Heart left ventricle (tissue), 16 donors: ENCODE results near the gene MAP3K20. TPM values are rescaled to one million over a fixed set of nuclear protein-coding genes. Genes with fewer than 3 reads are reported as not detected.
A peak's percentile ranks its signal among the peaks of the same experiment; 100 is the strongest.

Experiments
- ATAC-seq, 4 donors: fragments of 200-7000 bp; cut with Tn5 transposase; one replicate each; pipeline ENCODE4 v1.9.1; 2020 to 2022; ENCODE audit warnings: moderate library complexity in 4 of 4, mild to moderate bottlenecking in 3 of 4, moderate number of reproducible peaks in 1 of 4
- DNase-seq, 5 donors: peaks; one replicate each; pipeline ENCODE4 v3.0.0-alpha.2; 2020
- H3K27ac ChIP-seq, 12 donors: fragments of 200-600 bp; sonication (generic) in 4 of 12; one replicate each; pipeline versions ENCODE4 v1.5.0 to v1.8.0; 2016 to 2022; ENCODE audit warnings: mild to moderate bottlenecking in 2 of 12
- H3K27me3 ChIP-seq, 9 donors: fragments of 200-600 bp; sonication (generic) in 2 of 9; one replicate each; pipeline versions ENCODE4 v1.5.1 to v1.8.0; 2016 to 2022; ENCODE audit warnings: mild to moderate bottlenecking in 3 of 9
- H3K36me3 ChIP-seq, 9 donors: fragments of 200-600 bp; sonication (generic) in 2 of 9; one replicate each; pipeline versions ENCODE4 v1.5.0 to v1.8.0; 2018 to 2022; ENCODE audit warnings: mild to moderate bottlenecking in 2 of 9
- H3K4me1 ChIP-seq, 12 donors: fragments of 200-600 bp; sonication (generic) in 4 of 12; one replicate each; pipeline versions ENCODE4 v1.5.0 to v1.8.0; 2016 to 2022; ENCODE audit warnings: mild to moderate bottlenecking in 3 of 12
- H3K4me3 ChIP-seq, 12 donors: fragments of 200-600 bp; sonication (generic) in 4 of 12; one replicate each; pipeline versions ENCODE4 v1.5.0 to v1.8.0; 2017 to 2022; ENCODE audit warnings: mild to moderate bottlenecking in 9 of 12, moderate library complexity in 4 of 12
- H3K9me3 ChIP-seq, 12 donors: fragments of 200-600 bp; sonication (generic) in 4 of 12; one replicate each; pipeline versions ENCODE4 v1.5.0 to v1.8.0; 2016 to 2022; ENCODE audit warnings: mild to moderate bottlenecking in 1 of 12
- CTCF ChIP-seq, 12 donors: fragments of 200-600 bp; sonication (generic) in 4 of 12; IDR thresholded peaks; one replicate each; pipeline versions ENCODE4 v1.5.0 to v1.8.0; 2018 to 2022; ENCODE audit warnings: antibody characterized with exemption in 12 of 12, mild to moderate bottlenecking in 5 of 12
- POLR2A ChIP-seq, 2 donors: fragments of 450-650 bp; IDR thresholded peaks; one replicate each; pipeline ENCODE4 v1.6.1; 2017; ENCODE audit warnings: antibody characterized with exemption in 2 of 2, mild to moderate bottlenecking in 2 of 2, moderate library complexity in 2 of 2
- WGBS, 4 donors: extraction: QIAGEN DNeasy Blood & Tissue Kit in 2 of 4; methylation state at CpG; one replicate each; pipeline versions ENCODE4 v1.1.5 to v1.1.7; 2013 to 2018; 5-methylcytosine and 5-hydroxymethylcytosine counted together
- intact Hi-C, 10 donors: fragments of 100-400 bp; cut with DNase I; formaldehyde crosslinking; loops; one replicate each; pipeline versions ENCODE4 v1.11.1 to v1.14.2; 2022
- polyA plus RNA-seq, 2 donors: library from polyadenylated mRNA; stranded (reverse); fragments of 200-250 nt; gene quantifications; one replicate each; pipeline ENCODE4 v1.2.3, GENCODE V29; 2013
- total RNA-seq, 9 donors: library from RNA; depleted of rRNA in 2 of 9; stranded (reverse); fragments of >200 nt in 2 of 9; fragmentation: NEBNext Ultra II Directional in 3 of 9; extraction: Animal tissue kit (Norgen Biotek cat#: 25700) in 3 of 9; gene quantifications; one replicate each; pipeline versions ENCODE4 v1.1.0 to v1.2.4, GENCODE V29; 2016 to 2023
- donor health status: ischemic (EF 13 %, LVEDD 7.1; RV severe dilation, severe dysfunction).
- donor health status: healthy with polysubstance abuse.
- donor health status: DM: no; HTN: yes; CAD: no.
- donor health status: DM: no; HTN: no; CAD: no.
- donor health status: ischemic (EF 25% LVEDD 6.9; RV normal size, moderate dysfunction).
- donor health status: ischemic (EF 25% LVEDD 5.7; RV mildly dilated, moderate dysfunction).
- donor health status: healthy.
- donor health status: DM: yes; HTN: yes; CAD: no.
- donor health status: ischemic (EF 35%, LVEDD 5.7; RV mildly dilated, moderate dysfunction).
- donor health status: nonischemic (EF 11% LVEDD 7.7; RV severe dilation, severe dysfunction).
- donor health status: DM: yes; HTN: yes; CAD: no.
- donor health status: PGD.
- donor health status: ischemic (EF 29% LVEDD 5.4; RV normal size, mild dysfunction).
- donor health status: nonischemic (EF 23%, LVEDD 6.1; RV moderate dilation, normal function).

Gene MAP3K20
- total and polyA plus RNA-seq, 11 donors = 98.6 to 487 (median 355) TPM

GRCh38 chr2:173175222-173175621 lies 99.6 kb downstream of the MAP3K20 start:
- Histone ChIP-seq H3K36me3 (peaks cover 0 to 10% (median under 1%) of the 10 kb centered on the region in 9 donors), H3K27ac (no peak overlapping the region), H3K27me3 (no peaks in the 10 kb centered on the region), H3K4me3 (no peak overlapping the region), H3K4me1 (peaks cover 0 to 25% (median 7%) of the 10 kb centered on the region in 12 donors), H3K9me3 (no peaks in the 10 kb centered on the region)
- intact Hi-C loops = no loop called here
- TF ChIP-seq POLR2A (IDR thresholded peaks at IDR 0.05) (no peak), CTCF (IDR thresholded peaks at IDR 0.05) (no peak)
- 37 to 64% (median 56%) methylated on average over 3 of the region's 3 CpGs for WGBS, 4 donors
- DNase-seq (no peak), ATAC-seq (peak in 1 of 4 donors; percentile 22)

GRCh38 chr2:173181982-173182381 lies 106.3 kb downstream of the MAP3K20 start:
- ATAC-seq = no peak
- Histone ChIP-seq H3K9me3 (peaks cover 0 to 10% (median 0%) of the 10 kb centered on the region in 12 donors), H3K27ac (peak overlapping the region in 1 of 12 donors; percentile 73), H3K4me1 (peaks cover 0 to 40% (median 20%) of the 10 kb centered on the region in 12 donors), H3K27me3 (no peaks in the 10 kb centered on the region), H3K4me3 (no peak overlapping the region), H3K36me3 (peaks cover 0 to 4% (median 0%) of the 10 kb centered on the region in 9 donors)
- TF ChIP-seq CTCF (IDR thresholded peaks at IDR 0.05) = no peak
- DNase-seq = no peak
- WGBS, 4 donors = 95 to 100% (median 97%) methylated on average over 2 of the region's 2 CpGs
- intact Hi-C loops = no loop called here

GRCh38 chr2:173184031-173185004 lies 108.7 kb downstream of the MAP3K20 start:
- no peak for TF ChIP-seq POLR2A (IDR thresholded peaks at IDR 0.05)
- Histone ChIP-seq H3K4me3 (no peak overlapping the region), H3K9me3 (peaks cover 0 to 10% (median 0%) of the 10 kb centered on the region in 12 donors), H3K27ac (peak overlapping the region in 10 of 12 donors; percentile 12 to 73 (median 40)), H3K4me1 (peaks cover 0 to 57% (median 31%) of the 10 kb centered on the region in 12 donors), H3K36me3 (peaks cover 0 to 5% (median 0%) of the 10 kb centered on the region in 9 donors), H3K27me3 (no peaks in the 10 kb centered on the region)
- ATAC-seq (peak; percentile 16 to 87 (median 70)), DNase-seq (peak in 3 of 5 donors; percentile 31 to 61 (median 40))
- intact Hi-C loops = no loop called here
- WGBS, 4 donors = 70 to 79% (median 75%) methylated on average over 11 of the region's 11 CpGs

GRCh38 chr2:173185437-173185836 lies 109.8 kb downstream of the MAP3K20 start:
- H3K9me3 ChIP-seq = peaks cover 0 to 10% (median 0%) of the 10 kb centered on the region in 12 donors
- TF ChIP-seq CTCF (IDR thresholded peaks at IDR 0.05) (no peak), POLR2A (IDR thresholded peaks at IDR 0.05) (no peak)
- no peaks in the 10 kb centered on the region for H3K27me3 ChIP-seq
- ATAC-seq = no peak
- H3K4me1 ChIP-seq = peaks cover 0 to 68% (median 33%) of the 10 kb centered on the region in 12 donors
- H3K27ac ChIP-seq = peak overlapping the region in 8 of 12 donors; percentile 12 to 73 (median 40)
- H3K36me3 ChIP-seq = peaks cover 0 to 12% (median 1%) of the 10 kb centered on the region in 9 donors
- intact Hi-C loops = no loop called here
- no peak for DNase-seq
- no peak overlapping the region for H3K4me3 ChIP-seq
